ENCODE results near the gene TAF15. TPM values are rescaled to one million over a fixed set of nuclear protein-coding genes. Genes with fewer than 3 reads are reported as not detected.

TAF15 gene
- 67.5 and 78.0 TPM in 2 replicates for polyA plus RNA-seq (2012; rRNA removed)
- 117 and 139 TPM in 2 replicates for polyA plus RNA-seq (2012; cell fraction: cytosol; rRNA removed)
- 43.9 and 71.3 TPM in 2 replicates for polyA plus RNA-seq (2012; cell fraction: nucleus; rRNA removed)

DNA sequence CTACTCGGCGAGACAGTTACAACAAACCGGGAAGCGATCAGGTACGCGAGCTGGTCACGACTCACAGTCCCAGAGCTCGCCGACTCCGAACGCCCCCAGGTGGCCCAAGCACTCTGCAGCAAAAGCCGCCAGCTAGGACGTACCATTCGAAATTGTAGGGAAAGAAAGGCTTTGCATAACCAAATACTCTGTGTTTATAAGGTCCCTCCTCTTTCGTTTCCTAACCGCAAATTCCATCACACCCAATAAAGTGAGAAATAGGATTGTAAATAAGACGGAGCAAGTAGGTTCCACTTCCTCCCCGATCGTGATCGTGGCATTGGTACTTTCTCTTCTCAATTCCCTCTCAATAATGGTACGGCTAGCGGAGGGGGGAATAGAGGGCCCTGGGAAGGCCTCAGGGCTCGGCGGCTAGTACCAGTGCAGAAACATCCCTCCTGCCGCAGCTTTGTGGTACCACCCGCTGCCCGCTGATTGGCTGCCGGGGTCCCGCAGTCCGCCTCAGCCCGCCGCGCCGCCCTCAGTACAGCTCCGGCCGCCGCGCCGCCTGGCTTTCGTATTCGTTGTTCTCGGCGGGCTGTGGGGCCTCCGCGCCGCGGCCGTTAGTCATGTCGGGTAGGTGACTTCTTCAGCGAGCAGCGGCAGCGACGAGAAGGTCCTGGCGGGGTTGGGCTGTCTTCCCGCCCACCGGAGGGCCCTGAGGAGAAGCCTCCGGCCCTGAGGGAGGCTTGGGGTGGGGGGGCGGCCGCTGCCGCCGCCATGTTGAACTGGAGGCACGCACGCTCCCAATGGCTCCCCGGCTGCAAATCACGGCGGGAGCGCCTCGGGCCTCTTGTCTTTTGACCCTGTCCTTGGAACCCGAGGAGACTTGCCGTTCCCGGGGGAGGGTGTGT, at the start of gene TAF15:
TAF15 (plus strand) TSS at position 523 of the 893 bp plus-strand sequence; CDS start at position 609, 86 bp downstream.
- Histone ChIP-seq H3K9me3 (no peaks in the 10 kb centered on the region), H3K4me1 (ENCODE audit: control insufficient read depth in 1 of 2, insufficient read depth in 2 of 2, low read depth in 1 of 2, low read length in 1 of 2) (peaks cover 0 to 21% of the 10 kb centered on the region in 2 experiments; a peak in 3 of 4 replicates), H3K9me2 (no peaks in the 10 kb centered on the region), H3K27me3 (ENCODE audit: insufficient read depth) (no peaks in the 10 kb centered on the region), H3K4me2 (peak within 1 kb of the TSS; percentile 93), H3K36me3 (replicated peaks in 1 of 2; ENCODE audit: control insufficient read depth in 1 of 2, insufficient read depth in 2 of 2, low read length in 1 of 2) (peaks cover 0 to 12% of the 10 kb centered on the region in 2 experiments), H3K9ac (peak within 1 kb of the TSS; percentile 90), H2AFZ (ENCODE audit: low read depth) (peak within 1 kb of the TSS; percentile 63), H3F3A (replicated peaks; ENCODE audit: insufficient read depth) (no peaks in the 10 kb centered on the region), H3K4me3 (ENCODE audit: low read depth in 2 of 2, low read length in 1 of 2) (peak within 1 kb of the TSS; percentile 77 to 80), H3K79me2 (ENCODE audit: insufficient read depth) (peaks cover 49% of the 10 kb centered on the region), H3K27ac (ENCODE audit: low read depth in 2 of 2, low read length in 1 of 2) (peak within 1 kb of the TSS; percentile 75 to 99), H4K20me1 (ENCODE audit: insufficient read depth) (peaks cover 44% of the 10 kb centered on the region)
- ChIA-PET POLR2A (interaction anchor here (0.6 to 4.2 kb wide), 21 partner anchors 8 to 1800 kb away, joined by 3 to 65 read pairs (median 4); partner anchors contain the start of genes AP2B1, PEX12 and SYNRG), CTCF (interaction anchor here (0.6 to 13.5 kb wide), 22 partner anchors 9 to 229 kb away, joined by 3 to 809 read pairs (median 5); partner anchors contain the start of genes C17orf50, HEATR9 and MMP28)
- peak; percentile 95 for DNase-seq
- WGBS (ENCODE audit: low lambda C conversion rate), result under 1% methylated on average over 39 of the region's 71 CpGs
- TF ChIP-seq, protein P1, sequence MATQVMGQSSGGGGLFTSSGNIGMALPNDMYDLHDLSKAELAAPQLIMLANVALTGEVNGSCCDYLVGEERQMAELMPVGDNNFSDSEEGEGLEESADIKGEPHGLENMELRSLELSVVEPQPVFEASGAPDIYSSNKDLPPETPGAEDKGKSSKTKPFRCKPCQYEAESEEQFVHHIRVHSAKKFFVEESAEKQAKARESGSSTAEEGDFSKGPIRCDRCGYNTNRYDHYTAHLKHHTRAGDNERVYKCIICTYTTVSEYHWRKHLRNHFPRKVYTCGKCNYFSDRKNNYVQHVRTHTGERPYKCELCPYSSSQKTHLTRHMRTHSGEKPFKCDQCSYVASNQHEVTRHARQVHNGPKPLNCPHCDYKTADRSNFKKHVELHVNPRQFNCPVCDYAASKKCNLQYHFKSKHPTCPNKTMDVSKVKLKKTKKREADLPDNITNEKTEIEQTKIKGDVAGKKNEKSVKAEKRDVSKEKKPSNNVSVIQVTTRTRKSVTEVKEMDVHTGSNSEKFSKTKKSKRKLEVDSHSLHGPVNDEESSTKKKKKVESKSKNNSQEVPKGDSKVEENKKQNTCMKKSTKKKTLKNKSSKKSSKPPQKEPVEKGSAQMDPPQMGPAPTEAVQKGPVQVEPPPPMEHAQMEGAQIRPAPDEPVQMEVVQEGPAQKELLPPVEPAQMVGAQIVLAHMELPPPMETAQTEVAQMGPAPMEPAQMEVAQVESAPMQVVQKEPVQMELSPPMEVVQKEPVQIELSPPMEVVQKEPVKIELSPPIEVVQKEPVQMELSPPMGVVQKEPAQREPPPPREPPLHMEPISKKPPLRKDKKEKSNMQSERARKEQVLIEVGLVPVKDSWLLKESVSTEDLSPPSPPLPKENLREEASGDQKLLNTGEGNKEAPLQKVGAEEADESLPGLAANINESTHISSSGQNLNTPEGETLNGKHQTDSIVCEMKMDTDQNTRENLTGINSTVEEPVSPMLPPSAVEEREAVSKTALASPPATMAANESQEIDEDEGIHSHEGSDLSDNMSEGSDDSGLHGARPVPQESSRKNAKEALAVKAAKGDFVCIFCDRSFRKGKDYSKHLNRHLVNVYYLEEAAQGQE (IDR thresholded peaks at IDR 0.05; ENCODE audit: low read depth, low read length), result peak; percentile 61
- no peak for TF ChIP-seq EZH2phosphoT487 (IDR thresholded peaks at IDR 0.05; ENCODE audit: borderline replicate concordance, low read depth)
- peak; percentile 56 for TF ChIP-seq SMC3 (IDR thresholded peaks at IDR 0.05; ENCODE audit: low read depth, low read length)
- TF ChIP-seq GATA2 (CRISPR knock-in tag; IDR thresholded peaks at IDR 0.05), result no peak
- peak; percentile 99 for TF ChIP-seq POLR2AphosphoS5 (IDR thresholded peaks at IDR 0.05; ENCODE audit: low read depth, low read length)
- TF ChIP-seq MEF2A (IDR thresholded peaks at IDR 0.05; ENCODE audit: borderline replicate concordance, low read depth), result no peak
- peak in 1 of 2 experiments; percentile 25; a peak in 1 of 4 replicates for TF ChIP-seq EP300 (IDR thresholded peaks at IDR 0.05; ENCODE audit: borderline replicate concordance in 1 of 2, low read depth in 1 of 2, low read length in 1 of 2)
- TF ChIP-seq SIN3A (IDR thresholded peaks at IDR 0.05; ENCODE audit: borderline replicate concordance, low read depth, low read length), result no peak
- TF ChIP-seq CHD2 (IDR thresholded peaks at IDR 0.05; ENCODE audit: low read length, partially characterized antibody), result peak; percentile 49
- TF ChIP-seq TEAD4 (IDR thresholded peaks at IDR 0.05; ENCODE audit: borderline replicate concordance, insufficient read depth), result no peak
- no peak for TF ChIP-seq FOSL2 (IDR thresholded peaks at IDR 0.05; ENCODE audit: borderline replicate concordance, low read depth)
- TF ChIP-seq MXI1 (IDR thresholded peaks at IDR 0.05; ENCODE audit: low read depth, low read length), result peak; percentile 74
- TF ChIP-seq, protein P2, sequence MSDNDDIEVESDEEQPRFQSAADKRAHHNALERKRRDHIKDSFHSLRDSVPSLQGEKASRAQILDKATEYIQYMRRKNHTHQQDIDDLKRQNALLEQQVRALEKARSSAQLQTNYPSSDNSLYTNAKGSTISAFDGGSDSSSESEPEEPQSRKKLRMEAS (IDR thresholded peaks at IDR 0.05; ENCODE audit: low read depth), result peak; percentile 61; the same call in 1 of the 2 replicates
- TF ChIP-seq, protein P3, sequence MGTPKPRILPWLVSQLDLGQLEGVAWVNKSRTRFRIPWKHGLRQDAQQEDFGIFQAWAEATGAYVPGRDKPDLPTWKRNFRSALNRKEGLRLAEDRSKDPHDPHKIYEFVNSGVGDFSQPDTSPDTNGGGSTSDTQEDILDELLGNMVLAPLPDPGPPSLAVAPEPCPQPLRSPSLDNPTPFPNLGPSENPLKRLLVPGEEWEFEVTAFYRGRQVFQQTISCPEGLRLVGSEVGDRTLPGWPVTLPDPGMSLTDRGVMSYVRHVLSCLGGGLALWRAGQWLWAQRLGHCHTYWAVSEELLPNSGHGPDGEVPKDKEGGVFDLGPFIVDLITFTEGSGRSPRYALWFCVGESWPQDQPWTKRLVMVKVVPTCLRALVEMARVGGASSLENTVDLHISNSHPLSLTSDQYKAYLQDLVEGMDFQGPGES (IDR thresholded peaks at IDR 0.05; ENCODE audit: low read depth, low read length), result no peak
- TF ChIP-seq NFIC (IDR thresholded peaks at IDR 0.05; ENCODE audit: borderline replicate concordance), result no peak
- TF ChIP-seq RAD21 (IDR thresholded peaks at IDR 0.05; ENCODE audit: low read length), result peak; percentile 52
- TF ChIP-seq RCOR1 (IDR thresholded peaks at IDR 0.05; ENCODE audit: low read length), result no peak
- TF ChIP-seq YY1 (IDR thresholded peaks at IDR 0.05; ENCODE audit: low read depth), result peak; percentile 94
- no peak for TF ChIP-seq RFX5 (IDR thresholded peaks at IDR 0.05; ENCODE audit: low read length)
- TF ChIP-seq, protein P4, sequence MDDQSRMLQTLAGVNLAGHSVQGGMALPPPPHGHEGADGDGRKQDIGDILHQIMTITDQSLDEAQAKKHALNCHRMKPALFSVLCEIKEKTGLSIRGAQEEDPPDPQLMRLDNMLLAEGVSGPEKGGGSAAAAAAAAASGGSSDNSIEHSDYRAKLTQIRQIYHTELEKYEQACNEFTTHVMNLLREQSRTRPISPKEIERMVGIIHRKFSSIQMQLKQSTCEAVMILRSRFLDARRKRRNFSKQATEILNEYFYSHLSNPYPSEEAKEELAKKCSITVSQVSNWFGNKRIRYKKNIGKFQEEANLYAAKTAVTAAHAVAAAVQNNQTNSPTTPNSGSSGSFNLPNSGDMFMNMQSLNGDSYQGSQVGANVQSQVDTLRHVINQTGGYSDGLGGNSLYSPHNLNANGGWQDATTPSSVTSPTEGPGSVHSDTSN (IDR thresholded peaks at IDR 0.05), result no peak
- no peak for TF ChIP-seq FOXJ3 (CRISPR knock-in tag; IDR thresholded peaks at IDR 0.05)
- TF ChIP-seq GABPA (IDR thresholded peaks at IDR 0.05; ENCODE audit: low read depth), result no peak
- no peak for TF ChIP-seq TCF12 (IDR thresholded peaks at IDR 0.05)
- TF ChIP-seq, protein P5, sequence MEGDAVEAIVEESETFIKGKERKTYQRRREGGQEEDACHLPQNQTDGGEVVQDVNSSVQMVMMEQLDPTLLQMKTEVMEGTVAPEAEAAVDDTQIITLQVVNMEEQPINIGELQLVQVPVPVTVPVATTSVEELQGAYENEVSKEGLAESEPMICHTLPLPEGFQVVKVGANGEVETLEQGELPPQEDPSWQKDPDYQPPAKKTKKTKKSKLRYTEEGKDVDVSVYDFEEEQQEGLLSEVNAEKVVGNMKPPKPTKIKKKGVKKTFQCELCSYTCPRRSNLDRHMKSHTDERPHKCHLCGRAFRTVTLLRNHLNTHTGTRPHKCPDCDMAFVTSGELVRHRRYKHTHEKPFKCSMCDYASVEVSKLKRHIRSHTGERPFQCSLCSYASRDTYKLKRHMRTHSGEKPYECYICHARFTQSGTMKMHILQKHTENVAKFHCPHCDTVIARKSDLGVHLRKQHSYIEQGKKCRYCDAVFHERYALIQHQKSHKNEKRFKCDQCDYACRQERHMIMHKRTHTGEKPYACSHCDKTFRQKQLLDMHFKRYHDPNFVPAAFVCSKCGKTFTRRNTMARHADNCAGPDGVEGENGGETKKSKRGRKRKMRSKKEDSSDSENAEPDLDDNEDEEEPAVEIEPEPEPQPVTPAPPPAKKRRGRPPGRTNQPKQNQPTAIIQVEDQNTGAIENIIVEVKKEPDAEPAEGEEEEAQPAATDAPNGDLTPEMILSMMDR (IDR thresholded peaks at IDR 0.05), result peak; percentile 78
